HCT116 (cell line): Measurements from ENCODE around the gene MYH14.

Experiments used
- CEBPB ChIP-seq: IDR thresholded peaks from 2 replicates; pipeline ENCODE4 v1.6.1; 2012; ENCODE audit warnings: low read depth
- ELF1 ChIP-seq: IDR thresholded peaks from 2 replicates; pipeline ENCODE4 v1.6.1; 2012; ENCODE audit warnings: low read depth, borderline replicate concordance
- EZH2 ChIP-seq: fragments of 200-600 bp; sonication (generic); IDR thresholded peaks from 2 replicates; pipeline ENCODE4 v1.6.1; 2017; ENCODE audit warnings: antibody characterized with exemption, mixed run types
- POLR2A ChIP-seq: IDR thresholded peaks from 2 replicates; pipeline ENCODE4 v1.7.0; 2011; ENCODE audit warnings: borderline replicate concordance; ENCODE audit not compliant: insufficient read depth, insufficient read length; ENCODE audit errors: extremely low read depth
- POLR2AphosphoS5 ChIP-seq: IDR thresholded peaks from 2 replicates; pipeline ENCODE4 v1.6.1; 2011; ENCODE audit warnings: mild to moderate bottlenecking, low read depth, low read length, moderate library complexity
- SRF ChIP-seq: IDR thresholded peaks from 2 replicates; pipeline ENCODE4 v1.6.1; 2012; ENCODE audit warnings: low read depth
- ZNF274 ChIP-seq: fragments of 200-500 bp; sonication (Bioruptor generic); IDR thresholded peaks from 2 replicates; pipeline ENCODE4 v1.6.1; 2014; ENCODE audit warnings: mild to moderate bottlenecking, low read depth, low read length, inconsistent platforms
- TF ChIP-seq, protein P1 (sequence below), 3 experiments: fragments of 200-600 bp in 1 of 3; sonication (generic) in 1 of 3; IDR thresholded peaks in 2 of 3; conservative IDR thresholded peaks in 1 of 3; 2 replicates each; pipeline ENCODE4 v1.5.1; 2012 to 2017; ENCODE audit warnings: low read depth in 2 of 3, low read length in 2 of 3, antibody characterized with exemption in 1 of 3, borderline replicate concordance in 1 of 3, control low read depth in 1 of 3, mild to moderate bottlenecking in 1 of 3, mixed read lengths in 1 of 3, mixed run types in 1 of 3, moderate library complexity in 1 of 3; ENCODE audit not compliant: insufficient read depth in 1 of 3

DNA sequence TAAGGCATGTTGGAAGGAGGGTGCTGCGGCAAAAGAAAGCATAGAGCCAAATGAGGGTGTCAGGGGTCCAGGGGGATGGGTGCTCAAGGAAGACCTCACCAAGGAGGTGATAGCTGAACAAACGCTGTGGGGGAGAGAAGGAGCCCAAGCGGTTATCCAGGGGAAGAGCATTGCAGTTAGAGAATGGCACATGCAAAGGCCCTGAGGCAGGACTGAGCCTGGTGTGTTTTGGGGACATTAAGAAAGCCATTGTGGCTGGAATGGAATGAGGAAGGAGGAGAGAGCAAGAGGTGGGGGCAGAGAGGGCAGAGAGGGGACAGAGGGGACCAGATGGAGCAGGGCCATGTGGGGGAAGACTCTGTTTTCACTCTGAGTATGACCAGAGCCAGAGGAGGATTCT, 6.1 kb upstream of the MYH14 start:
- TF ChIP-seq ZNF274 (no peak), EZH2 (no peak), POLR2A (no peak), SRF (no peak), POLR2AphosphoS5 (no peak), CEBPB (no peak), ELF1 (no peak)
- TF ChIP-seq, protein P1, sequence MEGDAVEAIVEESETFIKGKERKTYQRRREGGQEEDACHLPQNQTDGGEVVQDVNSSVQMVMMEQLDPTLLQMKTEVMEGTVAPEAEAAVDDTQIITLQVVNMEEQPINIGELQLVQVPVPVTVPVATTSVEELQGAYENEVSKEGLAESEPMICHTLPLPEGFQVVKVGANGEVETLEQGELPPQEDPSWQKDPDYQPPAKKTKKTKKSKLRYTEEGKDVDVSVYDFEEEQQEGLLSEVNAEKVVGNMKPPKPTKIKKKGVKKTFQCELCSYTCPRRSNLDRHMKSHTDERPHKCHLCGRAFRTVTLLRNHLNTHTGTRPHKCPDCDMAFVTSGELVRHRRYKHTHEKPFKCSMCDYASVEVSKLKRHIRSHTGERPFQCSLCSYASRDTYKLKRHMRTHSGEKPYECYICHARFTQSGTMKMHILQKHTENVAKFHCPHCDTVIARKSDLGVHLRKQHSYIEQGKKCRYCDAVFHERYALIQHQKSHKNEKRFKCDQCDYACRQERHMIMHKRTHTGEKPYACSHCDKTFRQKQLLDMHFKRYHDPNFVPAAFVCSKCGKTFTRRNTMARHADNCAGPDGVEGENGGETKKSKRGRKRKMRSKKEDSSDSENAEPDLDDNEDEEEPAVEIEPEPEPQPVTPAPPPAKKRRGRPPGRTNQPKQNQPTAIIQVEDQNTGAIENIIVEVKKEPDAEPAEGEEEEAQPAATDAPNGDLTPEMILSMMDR (IDR thresholded peaks at IDR 0.05 in 2 of 3, conservative IDR thresholded peaks at IDR 0.05 in 1 of 3; ENCODE audit: borderline replicate concordance in 1 of 3, insufficient read depth in 1 of 3, low read depth in 2 of 3, low read length in 2 of 3): no peak
